NCI-H510A (cell line): ENCODE data around the gene RPRD1A.
"Not testable (repeated sequence)": the region's sequence is repeated elsewhere in the genome, so short reads cannot be mapped to it uniquely, and the experiment has no call there.

Experiments
- DNase-seq: peaks from one replicate; lab custom pipeline; 2025; lab: John Stamatoyannopoulos, UW

RPRD1A gene

GRCh38 chr18:35968278-35968880, 99.0 kb downstream of the RPRD1A start:
- DNase-seq, result no peak

GRCh38 chr18:35967866-35968265, 99.5 kb downstream of the RPRD1A start:
- not testable (repeated sequence) for DNase-seq

GRCh38 chr18:35964319-35964718, 103.0 kb downstream of the RPRD1A start:
- no peak for DNase-seq

- DNase-seq, result no peak
Observed at GRCh38 chr18:35962320-35962719, 105.0 kb downstream of the RPRD1A start.

GRCh38 chr18:35956226-35956625, 111.1 kb downstream of the RPRD1A start:
- no peak for DNase-seq

- no peak for DNase-seq
Observed at GRCh38 chr18:35953688-35954087, 113.7 kb downstream of the RPRD1A start.

- no peak for DNase-seq
Observed at GRCh38 chr18:35950628-35950982, 116.8 kb downstream of the RPRD1A start.

- DNase-seq, result peak; percentile 68
Observed at GRCh38 chr18:35949903-35950627, 117.3 kb downstream of the RPRD1A start.

GRCh38 chr18:35949090-35949489, 118.3 kb downstream of the RPRD1A start:
- no peak for DNase-seq

- no peak for DNase-seq
Observed at GRCh38 chr18:35948080-35948479, 119.3 kb downstream of the RPRD1A start.

- no peak for DNase-seq
Observed at GRCh38 chr18:35942661-35943060, 124.7 kb downstream of the RPRD1A start.

GRCh38 chr18:35942133-35942532, 125.2 kb downstream of the RPRD1A start:
- DNase-seq, result no peak

GRCh38 chr18:35941299-35941698, 126.1 kb downstream of the RPRD1A start:
- DNase-seq, result no peak
